Erythroblast (primary cell): ENCODE data around the gene UPK3A.

Experiments
- GATA1 ChIP-seq: IDR thresholded peaks from 2 replicates; pipeline ENCODE4 v1.6.1; 2011; ENCODE audit warnings: low read depth, mild to moderate bottlenecking, control low read depth, low read length, moderate library complexity
- POLR2A ChIP-seq: IDR thresholded peaks from 2 replicates; pipeline ENCODE4 v1.6.1; 2011; ENCODE audit warnings: mild to moderate bottlenecking, low read length

GRCh38 chr22:45271667-45272201 is 13.0 kb upstream of the UPK3A start:
- TF ChIP-seq POLR2A, result no peak
- TF ChIP-seq GATA1, result no peak
